Activated T-helper 1 cell treated with anti-CD3 and anti-CD28 coated beads, Interleukin-12 subunit alpha, Interleukin-12 subunit beta, Interleukin-2, Interleukin-4 antibody, amounts not matched to agents 30 ng/mL and 10 ng/mL and 1 ng/mL, durations not matched to agents 14 hours and 24 hours and 36 hours (primary cell): ENCODE measurements around the gene RPS24. TPM values are rescaled to one million over a fixed set of nuclear protein-coding genes. Genes with fewer than 3 reads are reported as not detected.

ENCODE experiments used
- DNase-seq: peaks from one replicate; pipeline ENCODE4 v3.0.0; 2021; ENCODE audit warnings: low spot score
- H3K27ac Mint-ChIP-seq: one replicate; pipeline ENCODE4 v1.8.0; 2021; ENCODE audit warnings: mild to moderate bottlenecking, mixed read lengths
- H3K27me3 Mint-ChIP-seq: one replicate; pipeline ENCODE4 v1.8.0; 2022; ENCODE audit warnings: mild to moderate bottlenecking, moderate library complexity, mixed read lengths; ENCODE audit not compliant: insufficient read depth
- H3K36me3 Mint-ChIP-seq: one replicate; pipeline ENCODE4 v1.8.0; 2021; ENCODE audit warnings: low read depth, mixed read lengths
- H3K4me1 Mint-ChIP-seq: one replicate; pipeline ENCODE4 v1.8.0; 2021; ENCODE audit warnings: low read depth, mixed read lengths
- H3K4me3 Mint-ChIP-seq: one replicate; pipeline ENCODE4 v1.8.0; 2021; ENCODE audit warnings: mild to moderate bottlenecking, moderate library complexity, mixed read lengths
- H3K9me3 Mint-ChIP-seq: one replicate; pipeline ENCODE4 v1.8.0; 2021; ENCODE audit warnings: mixed read lengths
- intact Hi-C: fragments of 100-400 bp; cut with micrococcal nuclease; formaldehyde crosslinking; loops from one replicate; pipeline ENCODE4 v1.15.1; 2024
- total RNA-seq: library from RNA; stranded (reverse); gene quantifications from 2 replicates; pipeline ENCODE4 v1.2.3, GENCODE V29; 2022

RPS24 gene
- total RNA-seq, 1 donor from 2014 or later: 1,651 TPM

- Mint-ChIP-seq H3K9me3 (no peaks in the 10 kb centered on the region), H3K27me3 (no peaks in the 10 kb centered on the region), H3K4me1 (peaks cover 52% of the 10 kb centered on the region), H3K36me3 (peaks cover 53% of the 10 kb centered on the region), H3K27ac (peak overlapping the region; percentile 85), H3K4me3 (peak overlapping the region; percentile 94)
- intact Hi-C loops: no loop called here
- DNase-seq: no peak
Measured at GRCh38 chr10:78035025-78035424, 1.4 kb downstream of the RPS24 start.

DNA sequence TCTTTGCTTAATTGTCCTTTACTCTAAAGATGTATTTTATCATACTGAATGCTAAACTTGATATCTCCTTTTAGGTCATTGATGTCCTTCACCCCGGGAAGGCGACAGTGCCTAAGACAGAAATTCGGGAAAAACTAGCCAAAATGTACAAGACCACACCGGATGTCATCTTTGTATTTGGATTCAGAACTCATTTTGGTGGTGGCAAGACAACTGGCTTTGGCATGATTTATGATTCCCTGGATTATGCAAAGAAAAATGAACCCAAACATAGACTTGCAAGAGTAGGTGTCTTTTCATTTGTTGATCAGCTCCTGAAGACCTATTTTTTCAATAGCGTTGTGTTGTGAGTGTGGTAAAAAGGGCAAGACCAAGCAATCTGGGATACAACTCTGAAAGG is 1.8 kb downstream of the RPS24 start:
- intact Hi-C loops: no loop called here
- DNase-seq: no peak
- peak overlapping the region; percentile 94 for H3K4me3 Mint-ChIP-seq
- peaks cover 52% of the 10 kb centered on the region for H3K4me1 Mint-ChIP-seq
- no peaks in the 10 kb centered on the region for H3K9me3 Mint-ChIP-seq
- peak overlapping the region; percentile 85 for H3K27ac Mint-ChIP-seq
- peaks cover 55% of the 10 kb centered on the region for H3K36me3 Mint-ChIP-seq
- H3K27me3 Mint-ChIP-seq: no peaks in the 10 kb centered on the region

GRCh38 chr10:78035933-78036583 is 2.4 kb downstream of the RPS24 start:
- H3K4me1 Mint-ChIP-seq: peaks cover 58% of the 10 kb centered on the region
- peak overlapping the region; percentile 94 for H3K4me3 Mint-ChIP-seq
- DNase-seq: no peak
- H3K9me3 Mint-ChIP-seq: no peaks in the 10 kb centered on the region
- peak overlapping the region; percentile 34 for H3K27ac Mint-ChIP-seq
- no peaks in the 10 kb centered on the region for H3K27me3 Mint-ChIP-seq
- intact Hi-C loops: no loop called here
- peaks cover 62% of the 10 kb centered on the region for H3K36me3 Mint-ChIP-seq

DNA sequence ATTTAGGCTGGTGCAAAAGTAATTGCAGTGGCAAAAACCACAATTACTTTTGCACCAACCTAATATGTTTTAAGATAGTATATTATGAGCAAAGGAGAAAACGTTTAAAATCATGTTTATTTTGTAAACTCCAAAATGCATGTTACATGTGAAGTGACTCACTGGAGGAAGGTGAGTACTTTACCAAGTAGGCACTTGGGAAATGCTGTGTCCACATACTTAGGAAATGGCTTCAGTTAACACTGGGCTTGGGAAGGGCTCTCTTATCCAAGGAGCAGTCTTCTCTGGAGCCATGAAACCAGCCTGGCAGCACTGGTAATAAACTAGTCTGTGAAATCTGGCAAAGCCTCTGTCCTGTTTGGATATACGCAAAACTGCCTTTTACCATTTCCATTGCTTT is 4.4 kb downstream of the RPS24 start:
- Mint-ChIP-seq H3K9me3 (no peaks in the 10 kb centered on the region), H3K4me3 (peak overlapping the region; percentile 94), H3K36me3 (peaks cover 81% of the 10 kb centered on the region), H3K27me3 (no peaks in the 10 kb centered on the region), H3K4me1 (peaks cover 73% of the 10 kb centered on the region), H3K27ac (no peak overlapping the region)
- no peak for DNase-seq
- intact Hi-C loops: no loop called here

GRCh38 chr10:78038791-78039547 is 5.3 kb downstream of the RPS24 start:
- Mint-ChIP-seq H3K36me3 (peaks cover 87% of the 10 kb centered on the region), H3K27ac (no peak overlapping the region), H3K4me1 (peaks cover 77% of the 10 kb centered on the region), H3K4me3 (peak overlapping the region; percentile 30), H3K9me3 (no peaks in the 10 kb centered on the region), H3K27me3 (no peaks in the 10 kb centered on the region)
- intact Hi-C loops: no loop called here
- no peak for DNase-seq

- no peak for DNase-seq
- peak overlapping the region; percentile 65 for H3K27ac Mint-ChIP-seq
- H3K36me3 Mint-ChIP-seq: peaks cover 81% of the 10 kb centered on the region
- peak overlapping the region; percentile 28 for H3K4me3 Mint-ChIP-seq
- no peaks in the 10 kb centered on the region for H3K27me3 Mint-ChIP-seq
- intact Hi-C loops: loop anchor here (10.0 kb wide), 2 partner anchors 375 to 475 kb away; no protein-coding TSS in a partner anchor
- H3K4me1 Mint-ChIP-seq: peaks cover 82% of the 10 kb centered on the region
- no peaks in the 10 kb centered on the region for H3K9me3 Mint-ChIP-seq
Measured at GRCh38 chr10:78039743-78040142, 6.1 kb downstream of the RPS24 start.

- peak overlapping the region; percentile 75 for H3K27ac Mint-ChIP-seq
- intact Hi-C loops: loop anchor here (10.0 kb wide), 2 partner anchors 373 to 473 kb away; no protein-coding TSS in a partner anchor
Measured at GRCh38 chr10:78041170-78042057, 7.8 kb downstream of the RPS24 start.

DNA sequence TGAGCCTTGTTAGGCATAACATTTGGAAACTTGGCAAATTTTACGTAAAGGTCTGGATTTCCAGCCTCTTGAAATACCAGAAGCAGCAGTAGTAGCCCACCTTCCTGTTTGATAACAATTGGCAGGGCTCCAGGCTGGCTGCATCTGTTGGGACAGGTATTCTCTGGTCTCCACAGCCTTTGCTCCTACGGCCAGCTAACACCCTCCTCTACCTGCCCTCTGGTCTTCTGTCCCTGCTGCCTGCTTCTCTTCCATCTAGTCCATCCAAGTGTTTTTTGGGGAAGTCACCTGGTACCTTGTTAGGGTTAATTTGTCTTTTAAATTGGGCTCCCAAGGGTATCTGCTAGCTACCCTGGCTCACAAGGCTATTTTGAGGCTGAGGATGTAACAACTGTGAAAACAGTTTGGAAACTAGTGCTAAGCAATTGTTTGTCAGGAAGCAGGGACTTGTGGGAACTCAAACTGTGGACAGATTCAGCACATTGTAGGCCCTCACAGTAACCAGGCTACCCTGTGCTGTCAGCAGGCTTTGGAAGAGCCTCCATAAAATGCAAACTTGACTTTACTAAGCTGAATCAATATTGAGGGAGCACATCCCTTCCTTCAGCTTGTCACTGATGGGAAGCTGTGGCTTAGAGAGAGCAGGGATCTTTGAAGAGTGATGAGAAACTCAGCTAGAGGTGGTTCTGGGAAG is 8.5 kb downstream of the RPS24 start:
- no peak overlapping the region for H3K4me3 Mint-ChIP-seq
- DNase-seq: no peak
- H3K27me3 Mint-ChIP-seq: no peaks in the 10 kb centered on the region
- H3K36me3 Mint-ChIP-seq: peaks cover 57% of the 10 kb centered on the region
- H3K4me1 Mint-ChIP-seq: peaks cover 67% of the 10 kb centered on the region
- peak overlapping the region; percentile 43 for H3K27ac Mint-ChIP-seq
- H3K9me3 Mint-ChIP-seq: no peaks in the 10 kb centered on the region
- intact Hi-C loops: loop anchor here (10.0 kb wide), 2 partner anchors 373 to 473 kb away; no protein-coding TSS in a partner anchor

More at GRCh38 chr10:78041170-78042057, 7.8 kb downstream of the RPS24 start:
- peaks cover 73% of the 10 kb centered on the region for H3K4me1 Mint-ChIP-seq
- no peaks in the 10 kb centered on the region for H3K27me3 Mint-ChIP-seq
- no peaks in the 10 kb centered on the region for H3K9me3 Mint-ChIP-seq
- H3K36me3 Mint-ChIP-seq: peaks cover 64% of the 10 kb centered on the region
- no peak overlapping the region for H3K4me3 Mint-ChIP-seq
- no peak for DNase-seq

DNA sequence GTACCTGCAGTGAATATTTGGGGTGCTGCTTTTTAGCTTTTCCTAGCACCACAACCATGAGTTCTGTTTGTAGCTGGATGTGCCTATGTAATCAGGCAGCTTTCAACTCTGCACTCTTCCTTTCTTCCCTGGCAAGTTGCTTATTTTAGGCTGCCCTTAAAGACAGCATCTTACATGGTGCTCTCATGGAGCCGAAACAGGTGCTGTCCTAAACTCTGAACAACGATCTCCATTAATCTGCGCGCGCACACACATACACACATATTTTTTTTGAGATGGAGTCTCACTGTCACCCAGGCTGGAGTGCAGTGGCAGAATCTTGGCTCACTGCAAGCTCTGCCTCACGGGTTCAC is 9.1 kb downstream of the RPS24 start:
- H3K4me3 Mint-ChIP-seq: no peak overlapping the region
- peaks cover 65% of the 10 kb centered on the region for H3K4me1 Mint-ChIP-seq
- peak overlapping the region; percentile 43 for H3K27ac Mint-ChIP-seq
- intact Hi-C loops: loop anchor here (10.0 kb wide), 2 partner anchors 372 to 472 kb away; no protein-coding TSS in a partner anchor
- H3K9me3 Mint-ChIP-seq: no peaks in the 10 kb centered on the region
- peaks cover 53% of the 10 kb centered on the region for H3K36me3 Mint-ChIP-seq
- no peak for DNase-seq
- no peaks in the 10 kb centered on the region for H3K27me3 Mint-ChIP-seq

DNA sequence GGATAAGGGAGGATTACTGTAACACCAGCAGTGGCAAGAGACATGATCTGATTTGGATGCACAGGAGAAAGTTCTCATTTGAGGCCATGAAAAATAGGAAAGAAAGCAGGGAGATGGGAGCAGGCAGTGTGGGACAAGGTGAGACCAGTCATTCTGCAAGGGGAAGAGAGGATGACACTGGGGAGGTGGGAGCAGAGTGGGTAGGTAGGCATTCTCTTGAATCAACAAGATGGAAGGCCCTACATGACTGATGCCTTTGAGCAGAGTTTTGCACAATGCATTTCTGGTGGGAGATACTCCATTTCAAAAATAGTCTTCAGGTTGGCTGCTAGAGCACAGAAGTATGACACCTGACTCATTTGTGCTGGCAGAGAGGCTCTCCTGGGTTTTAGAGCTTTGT is 10.5 kb downstream of the RPS24 start:
- Mint-ChIP-seq H3K36me3 (peaks cover 44% of the 10 kb centered on the region), H3K27ac (peak overlapping the region; percentile 75), H3K4me1 (peaks cover 55% of the 10 kb centered on the region)

DNA sequence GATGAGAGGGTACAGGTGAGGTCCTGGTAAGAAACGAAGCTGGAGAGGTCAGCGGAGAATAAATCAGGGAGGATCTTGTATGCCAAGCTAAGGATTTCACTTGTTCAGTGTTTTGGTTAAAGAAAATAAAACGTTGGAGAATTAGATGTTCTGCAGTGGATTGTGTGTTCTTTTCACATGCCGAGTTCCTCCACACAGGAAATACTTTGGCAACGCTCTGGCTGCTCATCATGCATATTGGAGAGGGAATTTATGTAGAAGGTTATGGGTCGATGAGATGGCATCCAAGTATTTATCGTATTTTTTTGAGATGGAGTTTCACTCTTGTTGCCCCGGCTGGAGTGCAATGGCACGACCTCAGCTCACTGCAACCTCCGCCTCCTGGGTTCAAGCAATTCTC is 11.0 kb downstream of the RPS24 start:
- peaks cover 39% of the 10 kb centered on the region for H3K36me3 Mint-ChIP-seq
- H3K4me1 Mint-ChIP-seq: peaks cover 50% of the 10 kb centered on the region
- no peak overlapping the region for H3K4me3 Mint-ChIP-seq
- DNase-seq: no peak
- no peaks in the 10 kb centered on the region for H3K9me3 Mint-ChIP-seq
- intact Hi-C loops: loop anchor here (5.0 to 10.0 kb wide), 3 partner anchors 370 to 1023 kb away; partner anchors contain the start of gene ZMIZ1
- no peaks in the 10 kb centered on the region for H3K27me3 Mint-ChIP-seq
- H3K27ac Mint-ChIP-seq: peak overlapping the region; percentile 2

More for the DNA sequence above, 10.5 kb downstream of the RPS24 start:
- DNase-seq: no peak
- no peaks in the 10 kb centered on the region for H3K9me3 Mint-ChIP-seq
- intact Hi-C loops: loop anchor here (10.0 kb wide), 2 partner anchors 371 to 471 kb away; no protein-coding TSS in a partner anchor
- H3K4me3 Mint-ChIP-seq: no peak overlapping the region
- H3K27me3 Mint-ChIP-seq: no peaks in the 10 kb centered on the region

GRCh38 chr10:78045237-78045636 is 11.6 kb downstream of the RPS24 start:
- Mint-ChIP-seq H3K9me3 (no peaks in the 10 kb centered on the region), H3K36me3 (peaks cover 35% of the 10 kb centered on the region), H3K27ac (peak overlapping the region; percentile 11), H3K4me3 (no peak overlapping the region), H3K27me3 (no peaks in the 10 kb centered on the region), H3K4me1 (peaks cover 46% of the 10 kb centered on the region)
- no peak for DNase-seq
- intact Hi-C loops: loop anchor here (5.0 to 10.0 kb wide), 3 partner anchors 370 to 1022 kb away; partner anchors contain the start of gene ZMIZ1
